Stimulated activated CD8-positive, alpha-beta memory T cell treated with anti-CD3 and anti-CD28 coated beads, Interleukin-2, amount 100 ng/mL, for 48 hours (primary cell): ENCODE data around the gene COL4A6.

Experiments used
- DNase-seq, 2 donors: peaks; one replicate each; pipeline ENCODE4 v3.0.0-alpha.2; 2020; ENCODE audit warnings: low read depth in 2 of 2

Gene COL4A6

GRCh38 chrX:108216919-108217571 lies 221.2 kb downstream of the COL4A6 start:
- DNase-seq = no peak

- DNase-seq = no peak
Measured at GRCh38 chrX:108216405-108216804, 221.8 kb downstream of the COL4A6 start.

- no peak for DNase-seq
Measured at GRCh38 chrX:108211301-108211700, 226.9 kb downstream of the COL4A6 start.

GRCh38 chrX:108209006-108209554 lies 229.1 kb downstream of the COL4A6 start:
- DNase-seq = no peak

- no peak for DNase-seq
Measured at GRCh38 chrX:108203540-108203939, 234.7 kb downstream of the COL4A6 start.

DNA sequence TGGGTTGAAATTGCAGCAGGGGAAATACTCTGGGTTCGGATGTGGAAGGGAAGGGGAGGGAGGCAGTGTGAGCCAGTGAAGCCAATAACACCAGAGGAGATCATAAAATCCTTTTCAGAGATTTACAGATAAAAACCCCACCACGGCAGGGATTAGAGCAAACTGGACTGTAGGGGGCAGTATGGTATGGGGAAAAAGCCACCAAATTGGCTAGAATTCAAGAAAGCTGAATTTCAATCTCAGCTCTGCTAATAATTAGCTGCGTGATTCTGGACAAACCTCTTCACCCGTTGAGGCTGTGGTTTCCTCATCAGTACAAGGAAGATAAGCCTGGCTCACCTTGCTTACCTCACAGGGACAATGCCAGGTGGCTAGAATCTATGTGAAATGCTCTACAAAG lies 238.5 kb downstream of the COL4A6 start:
- DNase-seq = no peak

- no peak for DNase-seq
Measured at GRCh38 chrX:108199041-108199440, 239.2 kb downstream of the COL4A6 start.

GRCh38 chrX:108198420-108198819 lies 239.8 kb downstream of the COL4A6 start:
- DNase-seq = no peak

GRCh38 chrX:108186811-108187210 lies 251.4 kb downstream of the COL4A6 start:
- no peak for DNase-seq

DNA sequence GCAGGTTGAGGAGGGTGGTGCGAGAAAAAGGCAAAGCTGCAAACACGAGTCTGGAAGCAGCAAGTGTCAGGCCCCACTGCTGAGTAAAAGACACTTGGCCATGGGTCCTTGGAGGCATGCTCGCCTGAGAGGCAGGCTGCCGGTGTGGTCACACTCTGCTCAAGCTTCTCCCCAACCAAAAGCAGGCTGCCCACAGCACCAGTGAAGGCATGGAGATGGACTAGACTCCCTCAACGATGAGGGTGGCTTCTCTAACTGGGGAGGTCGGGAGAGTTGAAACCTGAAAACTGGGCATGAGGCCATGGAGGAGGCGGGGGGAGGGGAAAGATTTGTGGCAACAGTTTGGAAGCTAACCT lies 260.1 kb downstream of the COL4A6 start:
- no peak for DNase-seq

DNA sequence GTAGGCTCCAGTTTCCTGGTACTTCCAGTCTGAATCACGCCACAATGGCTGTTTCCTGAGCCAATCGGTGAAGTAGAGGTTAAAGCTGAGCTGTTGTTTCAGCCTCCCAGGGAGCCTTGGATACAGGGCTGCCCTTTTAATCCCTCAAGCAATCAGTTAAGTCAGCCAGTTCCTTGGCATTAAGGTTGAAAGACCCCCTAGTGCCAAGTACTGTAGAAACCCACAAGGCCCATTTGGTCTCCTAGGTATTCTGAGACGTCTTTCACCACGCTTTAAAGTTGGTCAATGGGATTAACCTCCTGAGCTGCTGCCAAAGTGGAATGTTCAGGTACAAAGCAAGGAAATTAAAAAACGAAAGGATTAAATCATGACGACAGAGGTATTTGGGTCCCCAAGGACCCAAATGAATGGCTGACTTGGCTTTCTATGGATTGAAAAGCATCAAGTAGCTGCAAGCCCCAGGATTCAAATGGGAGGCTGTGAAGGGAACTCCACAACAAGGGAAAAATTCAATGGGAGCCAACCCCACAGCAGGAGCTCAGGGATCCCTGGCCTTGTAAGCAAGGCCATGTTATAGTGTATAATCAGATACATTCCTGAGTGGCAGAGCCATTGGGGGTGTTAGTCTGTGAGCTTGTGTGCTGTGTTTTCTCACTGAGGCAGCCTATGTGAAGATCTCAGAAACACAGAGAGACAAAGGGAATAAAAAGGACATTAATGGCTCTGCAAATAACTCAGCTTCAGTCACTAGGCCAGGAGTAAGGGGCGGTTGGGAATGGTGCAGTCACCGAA lies 260.7 kb downstream of the COL4A6 start:
- DNase-seq = no peak

DNA sequence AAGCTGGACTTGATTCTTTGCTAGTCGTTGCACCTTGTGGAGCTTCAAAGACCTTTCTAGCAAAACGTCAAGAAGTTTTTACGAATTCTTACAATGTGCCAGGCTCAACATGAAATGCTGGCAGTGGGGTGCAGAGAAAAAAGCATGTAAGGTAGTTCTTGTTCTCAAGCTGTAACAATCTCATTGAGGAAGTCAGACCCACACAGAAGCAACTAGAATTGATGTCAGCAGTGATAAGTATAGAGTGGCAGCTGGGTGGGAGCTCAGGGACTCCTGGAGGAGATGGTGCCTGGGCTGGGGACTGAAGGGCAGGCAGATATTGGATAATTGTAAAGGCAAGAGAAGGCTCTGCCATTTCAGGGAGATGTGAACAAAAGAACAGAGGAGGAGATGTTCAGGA lies 264.3 kb downstream of the COL4A6 start:
- DNase-seq = no peak

GRCh38 chrX:108171671-108172070 lies 266.6 kb downstream of the COL4A6 start:
- no peak for DNase-seq

- DNase-seq = no peak
Measured at GRCh38 chrX:108169768-108170167, 268.5 kb downstream of the COL4A6 start.

- no peak for DNase-seq
Measured at GRCh38 chrX:108168961-108169740, 269.1 kb downstream of the COL4A6 start.

DNA sequence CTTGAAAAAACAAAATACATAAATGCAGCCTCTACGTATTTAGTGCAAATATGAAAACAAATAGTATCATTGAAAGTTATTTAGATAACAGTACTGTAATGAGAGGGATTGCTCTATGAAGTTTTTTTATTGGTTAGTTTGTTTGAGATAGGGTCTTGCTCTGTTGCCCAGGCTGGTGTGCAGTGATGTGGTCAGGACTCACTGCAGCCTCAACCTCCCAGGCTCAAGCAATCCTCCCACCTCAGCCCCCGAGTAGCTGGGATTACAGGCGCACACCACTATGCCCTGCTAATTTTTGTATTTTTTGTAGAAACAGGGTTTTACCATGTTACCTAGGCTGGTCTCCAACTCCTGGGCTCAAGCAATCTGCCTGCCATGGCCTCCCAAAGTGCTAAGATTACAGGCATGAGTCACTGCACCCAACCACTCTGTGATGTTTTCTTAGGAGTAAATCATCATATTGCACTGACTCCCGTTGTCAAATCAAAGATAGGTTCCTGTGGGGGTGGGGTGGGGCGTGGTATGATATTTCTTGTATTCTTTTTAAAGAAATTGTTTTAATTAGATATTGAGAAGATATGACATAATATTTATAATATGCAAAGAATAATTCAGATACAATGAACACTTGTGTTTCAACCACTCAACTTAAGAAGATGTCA lies 270.9 kb downstream of the COL4A6 start:
- DNase-seq = no peak

DNA sequence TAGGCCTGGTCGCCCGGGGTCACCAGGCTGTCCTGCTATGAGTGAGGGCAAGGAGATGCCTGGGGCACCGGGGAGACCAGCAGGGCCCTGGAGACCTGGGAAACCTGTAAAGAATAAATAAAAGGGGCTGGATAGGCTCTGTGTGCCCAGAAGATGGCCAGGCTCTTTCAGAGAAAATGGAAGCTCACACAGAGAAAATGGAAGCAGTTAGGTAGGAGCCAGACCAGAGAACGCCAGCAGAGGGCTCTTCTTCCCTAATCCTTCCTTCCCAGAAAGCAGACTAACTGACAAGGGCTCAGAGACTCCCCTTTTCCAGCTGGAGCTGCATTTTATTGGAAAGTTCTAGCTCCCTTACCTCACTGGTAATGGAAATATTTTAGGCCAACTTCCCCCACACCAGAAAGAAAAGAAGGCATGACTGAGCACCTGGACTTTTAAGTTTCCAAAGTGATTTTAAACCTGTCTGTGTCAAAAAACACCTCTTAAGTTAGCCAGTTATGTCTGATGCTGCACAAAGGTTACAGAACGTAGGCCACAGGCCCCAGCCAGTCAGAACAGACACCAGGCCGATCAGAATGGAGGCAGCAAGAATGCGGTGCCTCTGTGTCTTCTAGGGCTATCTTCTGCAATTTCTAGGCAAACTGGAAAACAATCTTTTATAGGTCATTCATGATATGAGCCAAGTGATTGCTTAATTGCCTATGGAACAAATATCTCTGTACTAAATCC lies 272.7 kb downstream of the COL4A6 start:
- no peak for DNase-seq

DNA sequence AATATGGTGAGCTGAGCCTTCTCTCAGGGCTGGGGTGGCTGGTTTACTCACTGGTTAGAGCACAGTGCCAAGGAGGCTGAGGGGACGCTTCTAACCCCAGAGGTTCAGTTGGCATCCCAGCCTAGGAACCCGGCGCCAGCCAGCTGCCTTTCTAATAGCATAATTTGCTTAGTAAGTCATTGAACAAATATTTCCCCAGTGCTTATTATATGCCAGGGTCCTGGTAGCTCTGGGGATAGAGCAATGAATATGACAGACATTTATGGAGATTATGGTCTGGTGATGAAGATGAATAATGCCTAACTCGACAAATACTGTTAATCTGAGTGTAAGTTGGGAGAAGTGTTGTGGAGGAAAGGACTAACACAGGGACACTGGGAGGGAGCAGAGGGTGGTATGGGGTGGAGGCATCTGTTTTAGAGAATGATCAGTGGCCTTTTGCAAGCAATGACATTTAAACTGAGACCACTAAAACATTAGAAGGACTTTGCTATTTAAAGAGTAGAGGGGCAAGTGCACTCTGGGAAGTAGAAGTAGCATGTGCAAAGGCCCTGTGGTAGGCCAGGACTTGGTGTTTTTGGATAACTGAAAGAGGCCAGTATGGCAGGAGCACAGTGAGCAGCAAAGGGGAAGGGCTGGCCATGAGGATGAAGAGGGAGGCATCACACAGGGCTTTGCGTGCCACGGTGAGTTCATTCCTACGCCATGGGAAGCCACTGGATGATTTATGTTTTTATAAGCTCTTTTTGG lies 274.7 kb downstream of the COL4A6 start:
- DNase-seq = no peak

- DNase-seq = no peak
Measured at GRCh38 chrX:108162265-108162664, 276.0 kb downstream of the COL4A6 start.

DNA sequence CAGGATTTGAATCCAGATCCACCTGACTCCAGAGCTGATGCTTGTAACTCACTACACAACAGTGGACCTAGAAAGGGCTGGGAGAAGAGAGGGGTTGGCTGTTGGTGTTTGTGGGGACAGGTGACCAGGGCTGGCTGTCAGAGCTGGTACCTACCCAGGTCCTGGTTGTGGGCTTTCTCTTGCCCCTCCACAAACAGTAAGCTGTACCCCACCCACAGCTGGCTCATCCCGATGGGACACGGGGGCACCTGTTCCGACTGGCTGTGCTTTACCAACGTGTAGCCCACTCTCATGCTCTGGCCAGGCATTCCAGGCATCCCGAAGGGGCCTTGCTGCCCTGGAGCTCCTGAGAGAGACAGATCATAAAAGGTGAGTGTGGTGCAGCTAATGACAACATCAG lies 277.9 kb downstream of the COL4A6 start:
- no peak for DNase-seq
